ENCODE data around the gene TPK1.
"Not testable (repeated sequence)": the region's sequence is repeated elsewhere in the genome, so short reads cannot be mapped to it uniquely, and the experiment has no call there.

The TPK1 gene

GRCh38 chr7:144805627-144806239 lies 30.1 kb downstream of the TPK1 start:
- H3K9me3 ChIP-seq (ENCODE audit: control insufficient read depth, low read length): no peaks in the 10 kb centered on the region
- H3K4me3 ChIP-seq (ENCODE audit: insufficient read depth, low read depth, low read length, poor library complexity, severe bottlenecking): no peak overlapping the region
- H3K27me3 ChIP-seq (replicated peaks; ENCODE audit: control insufficient read depth, insufficient read depth, low read length, poor library complexity, severe bottlenecking): no peaks in the 10 kb centered on the region
- H3K36me3 ChIP-seq (ENCODE audit: control insufficient read depth, insufficient read depth, low read length): no peaks in the 10 kb centered on the region
- H3K27ac ChIP-seq (ENCODE audit: insufficient read depth, low read length, poor library complexity, severe bottlenecking): no peak overlapping the region
- peaks cover 10% of the 10 kb centered on the region for H3K4me1 ChIP-seq (ENCODE audit: control insufficient read depth, insufficient read depth, low read length, poor library complexity, severe bottlenecking)
- DNase-seq: no peak

GRCh38 chr7:144800678-144801436 lies 35.0 kb downstream of the TPK1 start:
- H3K4me3 ChIP-seq (ENCODE audit: insufficient read depth, low read depth, low read length, poor library complexity, severe bottlenecking); DNase-seq; H3K9me3 ChIP-seq (ENCODE audit: control insufficient read depth, low read length); H3K36me3 ChIP-seq (ENCODE audit: control insufficient read depth, insufficient read depth, low read length); H3K4me1 ChIP-seq (ENCODE audit: control insufficient read depth, insufficient read depth, low read length, poor library complexity, severe bottlenecking); H3K27me3 ChIP-seq (replicated peaks; ENCODE audit: control insufficient read depth, insufficient read depth, low read length, poor library complexity, severe bottlenecking); H3K27ac ChIP-seq (ENCODE audit: insufficient read depth, low read length, poor library complexity, severe bottlenecking): not testable (repeated sequence)

GRCh38 chr7:144796919-144797318 lies 38.9 kb downstream of the TPK1 start:
- Histone ChIP-seq H3K27ac (ENCODE audit: insufficient read depth, low read length, poor library complexity, severe bottlenecking) (no peak overlapping the region), H3K4me3 (ENCODE audit: insufficient read depth, low read depth, low read length, poor library complexity, severe bottlenecking) (no peak overlapping the region), H3K27me3 (replicated peaks; ENCODE audit: control insufficient read depth, insufficient read depth, low read length, poor library complexity, severe bottlenecking) (no peaks in the 10 kb centered on the region), H3K9me3 (ENCODE audit: control insufficient read depth, low read length) (no peaks in the 10 kb centered on the region), H3K36me3 (ENCODE audit: control insufficient read depth, insufficient read depth, low read length) (no peaks in the 10 kb centered on the region), H3K4me1 (ENCODE audit: control insufficient read depth, insufficient read depth, low read length, poor library complexity, severe bottlenecking) (no peaks in the 10 kb centered on the region)
- DNase-seq: no peak

- no peaks in the 10 kb centered on the region for H3K36me3 ChIP-seq (ENCODE audit: control insufficient read depth, insufficient read depth, low read length)
- H3K4me1 ChIP-seq (ENCODE audit: control insufficient read depth, insufficient read depth, low read length, poor library complexity, severe bottlenecking): no peaks in the 10 kb centered on the region
- no peak for DNase-seq
- no peaks in the 10 kb centered on the region for H3K9me3 ChIP-seq (ENCODE audit: control insufficient read depth, low read length)
- H3K27ac ChIP-seq (ENCODE audit: insufficient read depth, low read length, poor library complexity, severe bottlenecking): no peak overlapping the region
- H3K27me3 ChIP-seq (replicated peaks; ENCODE audit: control insufficient read depth, insufficient read depth, low read length, poor library complexity, severe bottlenecking): no peaks in the 10 kb centered on the region
- no peak overlapping the region for H3K4me3 ChIP-seq (ENCODE audit: insufficient read depth, low read depth, low read length, poor library complexity, severe bottlenecking)
Measured at GRCh38 chr7:144792050-144792449, 43.8 kb downstream of the TPK1 start.

GRCh38 chr7:144791488-144791887 lies 44.4 kb downstream of the TPK1 start:
- no peak overlapping the region for H3K27ac ChIP-seq (ENCODE audit: insufficient read depth, low read length, poor library complexity, severe bottlenecking)
- no peak overlapping the region for H3K4me3 ChIP-seq (ENCODE audit: insufficient read depth, low read depth, low read length, poor library complexity, severe bottlenecking)

GRCh38 chr7:144787127-144787526 lies 48.7 kb downstream of the TPK1 start:
- no peak for DNase-seq
- Histone ChIP-seq H3K27me3 (replicated peaks; ENCODE audit: control insufficient read depth, insufficient read depth, low read length, poor library complexity, severe bottlenecking) (no peaks in the 10 kb centered on the region), H3K36me3 (ENCODE audit: control insufficient read depth, insufficient read depth, low read length) (no peaks in the 10 kb centered on the region), H3K27ac (ENCODE audit: insufficient read depth, low read length, poor library complexity, severe bottlenecking) (no peak overlapping the region), H3K4me1 (ENCODE audit: control insufficient read depth, insufficient read depth, low read length, poor library complexity, severe bottlenecking) (no peaks in the 10 kb centered on the region), H3K4me3 (ENCODE audit: insufficient read depth, low read depth, low read length, poor library complexity, severe bottlenecking) (no peak overlapping the region), H3K9me3 (ENCODE audit: control insufficient read depth, low read length) (no peaks in the 10 kb centered on the region)

More at GRCh38 chr7:144791488-144791887, 44.4 kb downstream of the TPK1 start:
- Histone ChIP-seq H3K4me1 (ENCODE audit: control insufficient read depth, insufficient read depth, low read length, poor library complexity, severe bottlenecking) (no peaks in the 10 kb centered on the region), H3K36me3 (ENCODE audit: control insufficient read depth, insufficient read depth, low read length) (no peaks in the 10 kb centered on the region), H3K27me3 (replicated peaks; ENCODE audit: control insufficient read depth, insufficient read depth, low read length, poor library complexity, severe bottlenecking) (no peaks in the 10 kb centered on the region), H3K9me3 (ENCODE audit: control insufficient read depth, low read length) (no peaks in the 10 kb centered on the region)
- DNase-seq: no peak

GRCh38 chr7:144786522-144786921 lies 49.3 kb downstream of the TPK1 start:
- no peaks in the 10 kb centered on the region for H3K9me3 ChIP-seq (ENCODE audit: control insufficient read depth, low read length)
- H3K27me3 ChIP-seq (replicated peaks; ENCODE audit: control insufficient read depth, insufficient read depth, low read length, poor library complexity, severe bottlenecking): no peaks in the 10 kb centered on the region
- H3K4me1 ChIP-seq (ENCODE audit: control insufficient read depth, insufficient read depth, low read length, poor library complexity, severe bottlenecking): no peaks in the 10 kb centered on the region
- H3K27ac ChIP-seq (ENCODE audit: insufficient read depth, low read length, poor library complexity, severe bottlenecking): no peak overlapping the region
- H3K36me3 ChIP-seq (ENCODE audit: control insufficient read depth, insufficient read depth, low read length): no peaks in the 10 kb centered on the region
- H3K4me3 ChIP-seq (ENCODE audit: insufficient read depth, low read depth, low read length, poor library complexity, severe bottlenecking): no peak overlapping the region
- no peak for DNase-seq

- Histone ChIP-seq H3K36me3 (ENCODE audit: control insufficient read depth, insufficient read depth, low read length) (no peaks in the 10 kb centered on the region), H3K4me3 (ENCODE audit: insufficient read depth, low read depth, low read length, poor library complexity, severe bottlenecking) (no peak overlapping the region), H3K4me1 (ENCODE audit: control insufficient read depth, insufficient read depth, low read length, poor library complexity, severe bottlenecking) (no peaks in the 10 kb centered on the region), H3K9me3 (ENCODE audit: control insufficient read depth, low read length) (no peaks in the 10 kb centered on the region), H3K27me3 (replicated peaks; ENCODE audit: control insufficient read depth, insufficient read depth, low read length, poor library complexity, severe bottlenecking) (no peaks in the 10 kb centered on the region), H3K27ac (ENCODE audit: insufficient read depth, low read length, poor library complexity, severe bottlenecking) (no peak overlapping the region)
- DNase-seq: no peak
Measured at GRCh38 chr7:144786079-144786478, 49.8 kb downstream of the TPK1 start.

- H3K36me3 ChIP-seq (ENCODE audit: control insufficient read depth, insufficient read depth, low read length): no peaks in the 10 kb centered on the region
- DNase-seq: no peak
- H3K27ac ChIP-seq (ENCODE audit: insufficient read depth, low read length, poor library complexity, severe bottlenecking): no peak overlapping the region
- no peak overlapping the region for H3K4me3 ChIP-seq (ENCODE audit: insufficient read depth, low read depth, low read length, poor library complexity, severe bottlenecking)
- H3K9me3 ChIP-seq (ENCODE audit: control insufficient read depth, low read length): no peaks in the 10 kb centered on the region
- no peaks in the 10 kb centered on the region for H3K27me3 ChIP-seq (replicated peaks; ENCODE audit: control insufficient read depth, insufficient read depth, low read length, poor library complexity, severe bottlenecking)
- no peaks in the 10 kb centered on the region for H3K4me1 ChIP-seq (ENCODE audit: control insufficient read depth, insufficient read depth, low read length, poor library complexity, severe bottlenecking)
Measured at GRCh38 chr7:144785521-144785920, 50.3 kb downstream of the TPK1 start.

GRCh38 chr7:144784943-144785342 lies 50.9 kb downstream of the TPK1 start:
- no peak overlapping the region for H3K4me3 ChIP-seq (ENCODE audit: insufficient read depth, low read depth, low read length, poor library complexity, severe bottlenecking)
- H3K9me3 ChIP-seq (ENCODE audit: control insufficient read depth, low read length): no peaks in the 10 kb centered on the region
- H3K4me1 ChIP-seq (ENCODE audit: control insufficient read depth, insufficient read depth, low read length, poor library complexity, severe bottlenecking): no peaks in the 10 kb centered on the region
- H3K27me3 ChIP-seq (replicated peaks; ENCODE audit: control insufficient read depth, insufficient read depth, low read length, poor library complexity, severe bottlenecking): no peaks in the 10 kb centered on the region
- no peaks in the 10 kb centered on the region for H3K36me3 ChIP-seq (ENCODE audit: control insufficient read depth, insufficient read depth, low read length)
- no peak overlapping the region for H3K27ac ChIP-seq (ENCODE audit: insufficient read depth, low read length, poor library complexity, severe bottlenecking)
- DNase-seq: no peak
